Naive thymus-derived CD4-positive, alpha-beta T cell (primary cell): ENCODE measurements around the gene TNFSF15. TPM values are rescaled to one million over a fixed set of nuclear protein-coding genes. Genes with fewer than 3 reads are reported as not detected.

ENCODE experiments used
- ATAC-seq: fragments of 150-1000 bp; cut with Tn5 transposase; 2 replicates; pipeline ENCODE4 v1.10.0; 2021; ENCODE audit warnings: mild to moderate bottlenecking, moderate library complexity
- CTCF ChIA-PET: fragments of 350-600 bp; sonication (Branson Sonifier 250); formaldehyde crosslinking; loops from one replicate; lab custom pipeline; 2021; ENCODE audit warnings: antibody characterized with exemption; lab: Charles Lee
- POLR2A ChIA-PET: fragments of 350-600 bp; sonication (Branson Sonifier 250); formaldehyde crosslinking; loops from one replicate; lab custom pipeline; 2021; ENCODE audit warnings: antibody characterized with exemption, inconsistent platforms; lab: Charles Lee
- DNase-seq, 9 donors: peaks; one replicate each; pipeline versions ENCODE4 v3.0.0 to v3.0.0-alpha.2; 2020 to 2022; ENCODE audit warnings: mixed read lengths in 1 of 9
- H3K27ac ChIP-seq: one replicate; pipeline ENCODE4 v1.7.0; 2013; ENCODE audit warnings: mild to moderate bottlenecking, low read depth, low read length, moderate library complexity
- H3K27me3 ChIP-seq, 2 donors: one replicate each; pipeline ENCODE4 v1.7.0; 2013; ENCODE audit warnings: low read length in 2 of 2, mild to moderate bottlenecking in 2 of 2, moderate library complexity in 2 of 2; ENCODE audit not compliant: control insufficient read depth in 2 of 2, insufficient read depth in 2 of 2
- H3K36me3 ChIP-seq, 3 experiments: 1 replicate in 2 of 3; 2 replicates in 1 of 3; pipeline ENCODE4 v1.7.0; 2013; ENCODE audit warnings: low read length in 3 of 3, mild to moderate bottlenecking in 3 of 3, moderate library complexity in 1 of 3; ENCODE audit not compliant: insufficient read depth in 3 of 3, control insufficient read depth in 2 of 3
- H3K4me1 ChIP-seq, 2 donors: one replicate each; pipeline ENCODE4 v1.7.0; 2013; ENCODE audit warnings: low read length in 2 of 2, mild to moderate bottlenecking in 2 of 2, moderate library complexity in 1 of 2; ENCODE audit not compliant: control insufficient read depth in 2 of 2, insufficient read depth in 2 of 2
- H3K4me3 ChIP-seq: 2 replicates; pipeline ENCODE4 v1.7.0; 2013; ENCODE audit warnings: mild to moderate bottlenecking, low read length
- H3K9me3 ChIP-seq, 3 experiments: 1 replicate in 2 of 3; 2 replicates in 1 of 3; pipeline ENCODE4 v1.7.0; 2013; ENCODE audit warnings: low read length in 3 of 3; ENCODE audit not compliant: control insufficient read depth in 2 of 3
- H3K27ac Mint-ChIP-seq, 9 donors: one replicate each; pipeline ENCODE4 v1.8.0; 2020 to 2022; ENCODE audit warnings: mixed read lengths in 9 of 9, mild to moderate bottlenecking in 8 of 9, moderate library complexity in 5 of 9, inconsistent platforms in 2 of 9
- H3K27me3 Mint-ChIP-seq, 5 donors: one replicate each; pipeline ENCODE4 v1.8.0; 2021 to 2022; ENCODE audit warnings: mixed read lengths in 5 of 5, mild to moderate bottlenecking in 1 of 5
- H3K36me3 Mint-ChIP-seq, 5 donors: one replicate each; pipeline ENCODE4 v1.8.0; 2020 to 2022; ENCODE audit warnings: mixed read lengths in 5 of 5, mild to moderate bottlenecking in 3 of 5, inconsistent platforms in 1 of 5
- H3K4me1 Mint-ChIP-seq, 7 donors: one replicate each; pipeline ENCODE4 v1.8.0; 2020 to 2022; ENCODE audit warnings: mixed read lengths in 7 of 7, mild to moderate bottlenecking in 3 of 7, inconsistent platforms in 1 of 7
- H3K4me3 Mint-ChIP-seq, 10 donors: one replicate each; pipeline ENCODE4 v1.8.0; 2020 to 2022; ENCODE audit warnings: mild to moderate bottlenecking in 10 of 10, mixed read lengths in 10 of 10, moderate library complexity in 6 of 10, inconsistent platforms in 2 of 10
- H3K9me3 Mint-ChIP-seq, 11 donors: one replicate each; pipeline ENCODE4 v1.8.0; 2020 to 2022; ENCODE audit warnings: mixed read lengths in 11 of 11, mild to moderate bottlenecking in 4 of 11, inconsistent platforms in 1 of 11, moderate library complexity in 1 of 11
- intact Hi-C, 2 donors: fragments of 100-400 bp; cut with micrococcal nuclease; formaldehyde crosslinking; loops; one replicate each; pipeline ENCODE4 v1.15.1; 2023
- polyA plus RNA-seq, 2 donors: library from polyadenylated mRNA; unstranded; fragments of 300-500 nt; fragmentation: Illumina TruSeq; gene quantifications; one replicate each; pipeline ENCODE4 v1.2.3, GENCODE V29; 2021
- total RNA-seq, 6 experiments: library from RNA in 5 of 6; stranded (reverse) in 5 of 6; gene quantifications; 1 replicate in 5 of 6; 2 replicates in 1 of 6; pipeline ENCODE4 v1.2.3 and lab custom pipeline; 2021 to 2026

TNFSF15 gene
- total and polyA plus RNA-seq, 7 experiments from 2014 or later: 0.44 to 3.8 TPM; not detected in 5

DNA sequence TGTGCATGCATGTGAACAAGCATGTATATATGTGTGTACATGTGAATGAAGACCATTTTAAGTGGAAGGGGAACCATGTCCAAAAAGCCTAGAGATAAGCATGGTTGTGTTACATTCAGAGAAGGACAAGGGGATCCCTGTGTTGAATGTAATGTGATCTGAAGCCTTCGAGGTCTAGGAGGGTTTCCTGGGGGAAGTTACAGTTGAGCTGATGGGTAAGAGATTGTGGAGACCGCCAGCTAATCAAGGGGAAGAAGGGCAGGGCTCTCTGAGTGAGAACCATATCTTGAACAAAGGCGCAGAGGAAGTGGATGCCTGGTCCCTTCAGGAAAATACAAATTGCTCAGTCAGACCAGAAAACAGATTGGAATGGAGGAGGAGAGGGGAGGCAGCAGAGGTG, 45.5 kb upstream of the TNFSF15 start:
- Histone ChIP-seq H3K36me3 (no peaks in the 10 kb centered on the region), H3K4me3 (no peak overlapping the region), H3K4me1 (no peaks in the 10 kb centered on the region), H3K27ac (no peak overlapping the region), H3K9me3 (no peaks in the 10 kb centered on the region), H3K27me3 (no peaks in the 10 kb centered on the region)
- ATAC-seq (no peak), DNase-seq (no peak)
- peaks cover 0 to 7% (median 0%) of the 10 kb centered on the region in 5 donors for H3K27me3 Mint-ChIP-seq
- CTCF ChIA-PET: no interaction called here
- POLR2A ChIA-PET: no interaction called here
- peaks cover 0 to 10% (median 0%) of the 10 kb centered on the region in 11 donors for H3K9me3 Mint-ChIP-seq
- no peak overlapping the region for H3K4me3 Mint-ChIP-seq
- peaks cover 0 to 10% (median 0%) of the 10 kb centered on the region in 5 donors for H3K36me3 Mint-ChIP-seq
- H3K27ac Mint-ChIP-seq: peak overlapping the region in 1 of 9 donors; percentile 0
- intact Hi-C loops: loop anchor here in 1 of 2 donors (2.0 kb wide), 1 partner anchor 47 kb away; no protein-coding TSS in a partner anchor
- peaks cover 8 to 13% (median 10%) of the 10 kb centered on the region in 7 donors for H3K4me1 Mint-ChIP-seq

DNA sequence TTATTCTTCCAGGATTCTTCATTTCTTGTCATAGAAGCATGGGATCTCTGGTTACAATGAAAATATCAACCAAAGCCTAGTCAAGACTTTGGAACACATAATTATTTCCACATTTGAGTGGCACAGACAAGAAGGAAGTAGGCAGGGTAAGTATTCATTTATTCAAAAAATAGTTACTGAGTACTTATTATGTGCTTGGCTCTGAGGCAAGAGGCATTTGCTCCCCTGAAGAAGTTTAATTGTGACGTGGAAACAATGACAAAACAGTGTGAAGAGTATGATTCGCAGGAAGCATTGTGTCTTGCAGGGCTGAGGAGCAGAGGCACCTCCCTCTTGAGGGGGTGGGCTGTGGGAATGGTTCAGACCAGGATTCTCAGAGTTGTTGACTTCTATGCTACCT, 45.0 kb upstream of the TNFSF15 start:
- Histone ChIP-seq H3K4me3 (no peak overlapping the region), H3K27ac (no peak overlapping the region), H3K9me3 (no peaks in the 10 kb centered on the region), H3K4me1 (no peaks in the 10 kb centered on the region), H3K27me3 (no peaks in the 10 kb centered on the region), H3K36me3 (no peaks in the 10 kb centered on the region)
- ChIA-PET CTCF (no interaction called here), POLR2A (no interaction called here)
- intact Hi-C loops: loop anchor here in 1 of 2 donors (2.0 kb wide), 1 partner anchor 48 kb away; no protein-coding TSS in a partner anchor
- Mint-ChIP-seq H3K4me1 (peaks cover 8 to 13% (median 10%) of the 10 kb centered on the region in 7 donors), H3K9me3 (peaks cover 0 to 10% (median 0%) of the 10 kb centered on the region in 11 donors), H3K4me3 (no peak overlapping the region), H3K27me3 (peaks cover 0 to 5% (median 0%) of the 10 kb centered on the region in 5 donors), H3K27ac (peak overlapping the region in 2 of 9 donors; percentile 0 to 33), H3K36me3 (peaks cover 0 to 10% (median 0%) of the 10 kb centered on the region in 5 donors)
- ATAC-seq (no peak), DNase-seq (no peak)

DNA sequence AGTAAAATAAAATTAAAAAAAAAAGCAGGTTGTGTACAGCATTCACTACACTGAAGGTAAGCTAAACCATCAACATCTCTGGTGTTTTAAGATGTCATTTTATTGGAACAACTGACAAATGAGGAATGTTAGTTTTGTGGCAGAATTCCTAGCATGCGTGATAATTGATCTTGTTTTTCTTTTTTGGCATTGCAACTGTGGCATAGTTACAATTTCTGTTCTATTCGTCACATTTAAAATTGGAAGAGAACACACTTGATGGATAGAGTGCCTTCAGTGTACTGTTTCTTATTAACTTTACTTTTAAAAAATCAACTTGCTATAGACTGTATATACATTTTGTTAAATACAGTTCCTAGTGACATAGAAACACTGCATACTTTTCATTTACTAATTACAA, 43.6 kb upstream of the TNFSF15 start:
- Histone ChIP-seq H3K36me3 (no peaks in the 10 kb centered on the region), H3K27me3 (no peaks in the 10 kb centered on the region), H3K4me1 (no peaks in the 10 kb centered on the region), H3K9me3 (no peaks in the 10 kb centered on the region), H3K27ac (no peak overlapping the region), H3K4me3 (no peak overlapping the region)
- DNase-seq (no peak), ATAC-seq (no peak)
- Mint-ChIP-seq H3K9me3 (peaks cover 0 to 10% (median 0%) of the 10 kb centered on the region in 11 donors), H3K27ac (no peak overlapping the region), H3K36me3 (peaks cover 0 to 10% (median 0%) of the 10 kb centered on the region in 5 donors), H3K4me1 (peaks cover 8 to 13% (median 10%) of the 10 kb centered on the region in 7 donors), H3K27me3 (peaks cover 0 to 5% (median 0%) of the 10 kb centered on the region in 5 donors), H3K4me3 (no peak overlapping the region)
- intact Hi-C loops: no loop called here
- ChIA-PET CTCF (interaction anchor here (0.8 kb wide), 1 partner anchor 101 kb away, joined by 3 read pairs; no protein-coding TSS in a partner anchor), POLR2A (interaction anchor here (0.6 kb wide), 1 partner anchor 458 kb away, joined by 3 read pairs; no protein-coding TSS in a partner anchor)

DNA sequence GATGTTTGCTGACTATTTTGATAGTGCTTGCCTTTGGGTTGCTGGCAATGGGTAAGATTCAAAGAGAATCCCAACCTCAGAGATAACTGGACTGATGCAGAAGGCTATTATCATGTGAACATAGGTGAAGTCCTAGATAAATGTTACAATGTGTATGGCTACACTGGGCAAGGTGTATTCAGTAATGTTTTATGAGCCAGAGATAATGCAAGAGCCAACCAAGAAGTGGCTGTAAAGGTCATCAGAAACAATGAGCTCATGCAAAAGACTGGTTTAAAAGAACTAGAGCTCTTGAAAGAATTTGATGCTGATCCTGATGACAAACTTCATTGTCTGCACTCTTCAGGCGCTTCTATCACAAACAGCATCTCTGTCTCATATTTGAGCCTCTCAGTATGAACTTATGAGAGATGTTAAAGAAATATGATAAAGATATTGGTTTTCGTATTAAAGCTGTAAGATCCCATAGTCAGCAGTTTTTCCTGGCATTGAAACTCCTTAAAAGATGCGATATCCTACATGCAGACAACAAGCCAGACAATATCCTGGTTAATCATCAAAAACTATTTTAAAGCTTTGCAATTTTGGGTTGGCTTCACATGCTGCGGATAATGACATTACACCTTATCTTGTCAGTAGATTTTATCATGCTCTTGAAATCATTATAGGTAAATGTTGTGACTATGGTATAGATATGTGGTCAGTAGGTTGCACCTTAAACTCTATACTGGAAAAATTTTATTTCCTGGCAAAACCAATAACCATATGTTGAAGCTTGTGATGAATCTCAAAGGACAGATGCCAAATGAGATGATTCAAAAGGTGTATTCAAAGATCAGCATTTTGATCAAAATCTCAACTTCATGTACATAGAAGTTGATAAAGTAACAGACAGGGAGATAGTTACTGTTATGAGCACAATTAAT, 41.9 kb upstream of the TNFSF15 start:
- CTCF ChIA-PET: no interaction called here
- DNase-seq (no peak), ATAC-seq (no peak)
- Histone ChIP-seq H3K4me1 (no peaks in the 10 kb centered on the region), H3K4me3 (no peak overlapping the region), H3K27me3 (no peaks in the 10 kb centered on the region), H3K36me3 (no peaks in the 10 kb centered on the region), H3K27ac (no peak overlapping the region), H3K9me3 (no peaks in the 10 kb centered on the region)
- intact Hi-C loops: no loop called here
- Mint-ChIP-seq H3K4me3 (no peak overlapping the region), H3K27me3 (no peaks in the 10 kb centered on the region), H3K9me3 (peaks cover 0 to 9% (median 0%) of the 10 kb centered on the region in 11 donors), H3K27ac (no peak overlapping the region), H3K4me1 (peaks cover 8 to 13% (median 9%) of the 10 kb centered on the region in 7 donors), H3K36me3 (peaks cover 0 to 15% (median 0%) of the 10 kb centered on the region in 5 donors)
- POLR2A ChIA-PET: interaction anchor here (0.6 to 0.7 kb wide), 3 partner anchors 48 to 251 kb away, joined by 3 read pairs; no protein-coding TSS in a partner anchor

DNA sequence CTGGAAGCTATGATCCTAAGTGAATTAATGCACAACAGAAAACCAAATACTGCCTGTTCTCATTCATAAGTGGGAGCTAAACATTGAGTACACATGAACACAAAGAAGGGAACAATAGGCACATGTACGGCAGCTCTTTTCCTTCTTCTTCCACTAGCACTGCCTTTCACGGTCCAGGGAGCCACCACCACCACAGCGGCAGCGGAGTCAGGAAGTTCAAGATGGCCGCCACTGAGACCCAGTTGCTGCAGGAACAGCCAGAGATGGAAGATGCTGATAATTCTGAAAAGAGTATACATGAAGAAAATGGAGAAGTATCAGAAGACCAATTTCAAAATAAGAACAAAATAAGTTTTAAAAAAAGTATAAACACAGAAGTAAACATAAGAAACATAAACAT, 39.5 kb upstream of the TNFSF15 start:
- peaks cover 0 to 10% (median 0%) of the 10 kb centered on the region in 5 donors for H3K27me3 Mint-ChIP-seq
- CTCF ChIA-PET: no interaction called here
- peaks cover 0 to 23% (median 0%) of the 10 kb centered on the region in 5 donors for H3K36me3 Mint-ChIP-seq
- H3K36me3 ChIP-seq: no peaks in the 10 kb centered on the region
- H3K4me1 Mint-ChIP-seq: no peaks in the 10 kb centered on the region
- POLR2A ChIA-PET: no interaction called here
- H3K27ac ChIP-seq: no peak overlapping the region
- DNase-seq: no peak
- no peaks in the 10 kb centered on the region for H3K9me3 ChIP-seq
- H3K4me3 ChIP-seq: no peak overlapping the region
- no peak overlapping the region for H3K4me3 Mint-ChIP-seq
- peaks cover 0 to 11% (median 0%) of the 10 kb centered on the region in 11 donors for H3K9me3 Mint-ChIP-seq
- no peak for ATAC-seq
- no peaks in the 10 kb centered on the region for H3K27me3 ChIP-seq
- intact Hi-C loops: no loop called here
- H3K27ac Mint-ChIP-seq: no peak overlapping the region
- no peaks in the 10 kb centered on the region for H3K4me1 ChIP-seq

DNA sequence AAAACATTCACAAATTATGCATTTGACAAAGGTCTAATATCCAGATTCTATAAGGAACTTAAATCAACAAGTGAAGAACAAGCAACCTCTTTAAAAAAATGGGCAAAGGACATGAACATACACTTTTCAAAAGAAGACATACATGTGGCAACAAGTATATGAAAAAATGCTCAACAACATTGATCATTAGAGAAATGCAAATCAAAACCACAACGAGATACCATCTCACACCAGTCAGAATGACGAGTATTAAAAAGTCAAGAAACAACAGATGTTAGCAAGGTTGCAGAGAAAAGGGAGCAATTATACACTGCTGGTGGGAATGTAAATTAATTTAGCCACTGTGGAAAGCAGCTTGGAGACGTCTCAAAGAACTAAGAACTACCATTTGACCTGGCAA, 38.9 kb upstream of the TNFSF15 start:
- Histone ChIP-seq H3K36me3 (no peaks in the 10 kb centered on the region), H3K27ac (no peak overlapping the region), H3K9me3 (no peaks in the 10 kb centered on the region), H3K4me3 (no peak overlapping the region), H3K27me3 (no peaks in the 10 kb centered on the region), H3K4me1 (no peaks in the 10 kb centered on the region)
- DNase-seq: no peak
- ChIA-PET POLR2A (no interaction called here), CTCF (no interaction called here)
- Mint-ChIP-seq H3K4me1 (no peaks in the 10 kb centered on the region), H3K27ac (no peak overlapping the region), H3K9me3 (peaks cover 0 to 12% (median 0%) of the 10 kb centered on the region in 11 donors), H3K27me3 (peaks cover 0 to 10% (median 0%) of the 10 kb centered on the region in 5 donors), H3K36me3 (peaks cover 0 to 23% (median 0%) of the 10 kb centered on the region in 5 donors), H3K4me3 (no peak overlapping the region)
- no peak for ATAC-seq
- intact Hi-C loops: no loop called here
